ENCODE results near the gene IGSF10. TPM values are rescaled to one million over a fixed set of nuclear protein-coding genes. Genes with fewer than 3 reads are reported as not detected.

The IGSF10 gene
- total RNA-seq, 1 donor from 2014 or later: 1.6 TPM

DNA sequence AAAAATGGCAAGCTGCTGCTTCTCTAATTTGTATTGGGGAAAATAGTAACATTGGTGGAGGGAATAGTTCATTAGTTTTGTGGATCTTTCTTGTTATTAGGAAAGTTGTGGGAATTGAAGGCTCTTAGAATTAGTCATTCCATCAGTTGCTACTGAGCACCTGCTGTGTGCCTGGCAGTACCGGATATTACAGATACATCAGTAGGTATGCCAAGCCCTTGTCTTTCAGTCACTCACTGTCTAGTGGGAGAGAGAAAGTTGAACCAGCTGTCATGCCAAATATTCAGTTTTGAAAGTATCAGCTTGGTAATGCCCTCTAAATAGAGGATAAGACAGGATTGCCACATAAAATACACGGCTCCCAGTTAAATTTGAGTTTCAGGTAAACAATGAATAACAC lies 32.5 kb downstream of the IGSF10 start:
- Mint-ChIP-seq H3K4me1 (ENCODE audit: low read depth) (peaks cover 4% of the 10 kb centered on the region), H3K9me3 (ENCODE audit: low read depth) (peaks cover 2% of the 10 kb centered on the region), H3K27ac (no peak overlapping the region), H3K4me3 (ENCODE audit: low read depth) (no peak overlapping the region), H3K36me3 (ENCODE audit: insufficient read depth) (peaks cover 7% of the 10 kb centered on the region), H3K27me3 (no peaks in the 10 kb centered on the region)
- no peak for TF ChIP-seq CTCF (IDR thresholded peaks at IDR 0.05; ENCODE audit: unreplicated experiment)
- no peak for DNase-seq (ENCODE audit: low spot score, unreplicated experiment)

DNA sequence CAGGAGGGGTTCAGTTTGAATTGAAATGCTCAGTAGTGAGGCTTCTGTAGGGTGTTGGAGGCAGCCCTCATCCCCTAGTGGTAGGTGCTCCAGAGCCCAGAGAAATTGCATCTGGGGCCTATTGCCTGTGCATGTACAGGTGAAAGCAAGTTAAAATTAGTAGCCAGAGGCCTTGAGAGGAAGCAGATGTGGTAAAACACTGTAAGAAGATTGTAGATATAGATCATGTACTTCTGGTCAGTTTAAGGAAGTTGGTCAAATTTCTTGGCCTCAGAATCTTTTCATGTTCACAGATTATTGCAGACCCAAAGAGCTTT lies 34.6 kb downstream of the IGSF10 start:
- Mint-ChIP-seq H3K27me3 (no peaks in the 10 kb centered on the region), H3K4me3 (ENCODE audit: low read depth) (no peak overlapping the region), H3K4me1 (ENCODE audit: low read depth) (peaks cover 4% of the 10 kb centered on the region), H3K36me3 (ENCODE audit: insufficient read depth) (peaks cover 7% of the 10 kb centered on the region), H3K27ac (no peak overlapping the region), H3K9me3 (ENCODE audit: low read depth) (peaks cover 2% of the 10 kb centered on the region)
- peak; percentile 8 for TF ChIP-seq CTCF (IDR thresholded peaks at IDR 0.05; ENCODE audit: unreplicated experiment)
- DNase-seq (ENCODE audit: low spot score, unreplicated experiment): no peak

GRCh38 chr3:151425627-151426340 lies 35.1 kb downstream of the IGSF10 start:
- Mint-ChIP-seq H3K4me1 (ENCODE audit: low read depth) (peaks cover 4% of the 10 kb centered on the region), H3K4me3 (ENCODE audit: low read depth) (no peak overlapping the region), H3K9me3 (ENCODE audit: low read depth) (peaks cover under 1% of the 10 kb centered on the region), H3K27ac (no peak overlapping the region), H3K36me3 (ENCODE audit: insufficient read depth) (peaks cover 8% of the 10 kb centered on the region), H3K27me3 (no peaks in the 10 kb centered on the region)
- TF ChIP-seq CTCF (IDR thresholded peaks at IDR 0.05; ENCODE audit: unreplicated experiment): peak; percentile 30
- no peak for DNase-seq (ENCODE audit: low spot score, unreplicated experiment)

DNA sequence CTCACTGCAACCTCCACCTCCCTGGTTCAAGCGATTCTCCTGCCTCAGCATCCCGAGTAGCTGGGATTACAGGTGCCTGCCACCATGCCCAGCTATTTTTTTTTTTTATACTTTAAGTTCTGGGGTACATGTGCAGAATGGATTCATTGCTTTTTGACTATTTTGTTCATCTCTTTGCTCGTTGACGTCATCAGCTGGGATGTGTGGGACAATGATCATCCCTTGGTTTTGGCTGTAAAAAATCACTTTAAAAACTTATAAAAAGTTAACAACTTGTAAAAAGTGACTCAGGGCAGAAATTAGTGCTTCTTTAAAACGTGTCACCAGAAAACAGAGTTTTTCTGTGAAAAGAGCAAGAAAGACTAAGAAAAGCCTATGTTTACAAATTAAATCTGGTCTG lies 37.8 kb downstream of the IGSF10 start:
- Mint-ChIP-seq H3K27me3 (no peaks in the 10 kb centered on the region), H3K4me3 (ENCODE audit: low read depth) (no peak overlapping the region), H3K36me3 (ENCODE audit: insufficient read depth) (peaks cover 4% of the 10 kb centered on the region), H3K27ac (no peak overlapping the region), H3K9me3 (ENCODE audit: low read depth) (no peaks in the 10 kb centered on the region), H3K4me1 (ENCODE audit: low read depth) (peaks cover 4% of the 10 kb centered on the region)
- TF ChIP-seq CTCF (IDR thresholded peaks at IDR 0.05; ENCODE audit: unreplicated experiment): no peak
- no peak for DNase-seq (ENCODE audit: low spot score, unreplicated experiment)

- no peak for TF ChIP-seq CTCF (IDR thresholded peaks at IDR 0.05; ENCODE audit: unreplicated experiment)
- Mint-ChIP-seq H3K36me3 (ENCODE audit: insufficient read depth) (peaks cover 4% of the 10 kb centered on the region), H3K4me1 (ENCODE audit: low read depth) (peaks cover 4% of the 10 kb centered on the region), H3K9me3 (ENCODE audit: low read depth) (no peaks in the 10 kb centered on the region), H3K27ac (no peak overlapping the region), H3K27me3 (no peaks in the 10 kb centered on the region), H3K4me3 (ENCODE audit: low read depth) (no peak overlapping the region)
- DNase-seq (ENCODE audit: low spot score, unreplicated experiment): no peak
Observed at GRCh38 chr3:151421938-151422337, 38.9 kb downstream of the IGSF10 start.

Data from progenitor cell of endocrine pancreas (in vitro differentiated cells).